IMR-90 (cell line): ENCODE data around the gene HOXB2. TPM values are rescaled to one million over a fixed set of nuclear protein-coding genes. Genes with fewer than 3 reads are reported as not detected.

Experiments used
- ATAC-seq: fragments of 200-7000 bp; cut with Tn5 transposase; 2 replicates; pipeline ENCODE4 v1.9.1; 2020; ENCODE audit warnings: low read depth, mild to moderate bottlenecking, moderate library complexity
- BruUV-seq: library from RNA; stranded (reverse); fragments of 400-500 nt; replicated peaks from 2 replicates; lab custom pipeline; 2021; lab: Mats Ljungman, UMichigan
- CTCF ChIA-PET: fragments of 300-600 bp; formaldehyde crosslinking; extraction: SDS; loops from one replicate; lab custom pipeline; 2021; ENCODE audit warnings: antibody characterized with exemption; lab: Yijun Ruan, JAX
- POLR2A ChIA-PET: fragments of 300-600 bp; sonication (Branson Sonifier 250); formaldehyde crosslinking; loops from one replicate; lab custom pipeline; 2022; ENCODE audit warnings: antibody characterized with exemption; ENCODE audit not compliant: unreplicated experiment; lab: Charles Lee
- DNase-seq: peaks from one replicate; pipeline ENCODE4 v3.0.0; 2013
- H2AFZ ChIP-seq: replicated peaks from 2 replicates; pipeline ENCODE3; 2013; ENCODE audit warnings: low read length, mild to moderate bottlenecking; ENCODE audit not compliant: poor library complexity
- H2AK5ac ChIP-seq: 2 replicates; pipeline ENCODE4 v1.6.1; 2013; ENCODE audit warnings: low read depth, low read length, inconsistent platforms
- H2AK9ac ChIP-seq: replicated peaks from 2 replicates; pipeline ENCODE3; 2013; ENCODE audit warnings: mild to moderate bottlenecking, low read depth, low read length, moderate library complexity; ENCODE audit not compliant: poor library complexity
- H2BK120ac ChIP-seq: 2 replicates; pipeline ENCODE4 v1.6.1; 2013; ENCODE audit warnings: low read depth, low read length, inconsistent platforms
- H2BK15ac ChIP-seq: 3 replicates; pipeline ENCODE4 v1.6.1; 2013; ENCODE audit warnings: low read depth, low read length, inconsistent platforms
- H2BK20ac ChIP-seq: 2 replicates; pipeline ENCODE4 v1.6.1; 2013; ENCODE audit warnings: low read depth, mild to moderate bottlenecking, inconsistent platforms, low read length, moderate library complexity
- H2BK5ac ChIP-seq: 2 replicates; pipeline ENCODE4 v1.6.1; 2013; ENCODE audit warnings: mild to moderate bottlenecking, low read depth, low read length, inconsistent platforms; ENCODE audit not compliant: poor library complexity, severe bottlenecking
- H3K14ac ChIP-seq: replicated peaks from 2 replicates; pipeline ENCODE4 v1.6.1; 2013; ENCODE audit warnings: low read depth, low read length, inconsistent platforms
- H3K18ac ChIP-seq: 2 replicates; pipeline ENCODE4 v1.6.1; 2013; ENCODE audit warnings: low read depth, low read length, control low read depth
- H3K23ac ChIP-seq: 2 replicates; pipeline ENCODE4 v1.6.1; 2013; ENCODE audit warnings: low read depth, low read length, inconsistent platforms
- H3K27ac ChIP-seq: 2 replicates; pipeline ENCODE4 v1.5.1; 2013; ENCODE audit warnings: mild to moderate bottlenecking, control low read depth, low read length; ENCODE audit not compliant: insufficient read depth
- H3K27me3 ChIP-seq: 2 replicates; pipeline ENCODE4 v1.6.1; 2013; ENCODE audit warnings: low read length; ENCODE audit not compliant: control insufficient read depth, insufficient read depth
- H3K36me3 ChIP-seq: 2 replicates; pipeline ENCODE4 v1.6.1; 2013; ENCODE audit warnings: low read length, mixed read lengths; ENCODE audit not compliant: control insufficient read depth, insufficient read depth
- H3K4ac ChIP-seq: 2 replicates; pipeline ENCODE4 v1.6.1; 2013; ENCODE audit warnings: low read depth, low read length, inconsistent platforms
- H3K4me1 ChIP-seq: 2 replicates; pipeline ENCODE4 v1.6.1; 2013; ENCODE audit warnings: low read length, mixed read lengths; ENCODE audit not compliant: control insufficient read depth, insufficient read depth
- H3K4me2 ChIP-seq: 2 replicates; pipeline ENCODE4 v1.6.1; 2013; ENCODE audit warnings: low read depth, mild to moderate bottlenecking, control low read depth, low read length, moderate library complexity
- H3K4me3 ChIP-seq: 2 replicates; pipeline ENCODE4 v1.5.1; 2013; ENCODE audit warnings: low read depth, mild to moderate bottlenecking, control low read depth, low read length, moderate library complexity; ENCODE audit not compliant: insufficient read depth
- H3K56ac ChIP-seq: 2 replicates; pipeline ENCODE4 v1.6.1; 2013; ENCODE audit warnings: low read length, inconsistent platforms; ENCODE audit not compliant: insufficient read depth; ENCODE audit errors: extremely low read depth
- H3K79me1 ChIP-seq, 2 experiments: 2 replicates each; pipeline ENCODE4 v1.6.1; 2013; ENCODE audit warnings: low read length in 2 of 2, inconsistent platforms in 1 of 2, low read depth in 1 of 2
- H3K9ac ChIP-seq: 2 replicates; pipeline ENCODE4 v1.6.1; 2013; ENCODE audit warnings: low read depth, low read length, control low read depth
- H3K9me1 ChIP-seq: 2 replicates; pipeline ENCODE4 v1.6.1; 2013; ENCODE audit warnings: low read length, inconsistent platforms; ENCODE audit not compliant: insufficient read depth
- H3K9me3 ChIP-seq: 2 replicates; pipeline ENCODE4 v1.6.1; 2013; ENCODE audit warnings: low read length; ENCODE audit not compliant: control insufficient read depth, insufficient read depth
- H4K20me1 ChIP-seq: 2 replicates; pipeline ENCODE4 v1.6.1; 2013; ENCODE audit warnings: low read length, inconsistent platforms; ENCODE audit not compliant: insufficient read depth
- H4K5ac ChIP-seq: 2 replicates; pipeline ENCODE4 v1.6.1; 2013; ENCODE audit warnings: mild to moderate bottlenecking, low read depth, low read length, control low read depth
- H4K8ac ChIP-seq, 2 experiments: 2 replicates each; pipeline ENCODE4 v1.6.1; 2013; ENCODE audit warnings: low read depth in 2 of 2, low read length in 2 of 2, control low read depth in 1 of 2, inconsistent platforms in 1 of 2
- H4K91ac ChIP-seq: 2 replicates; pipeline ENCODE4 v1.6.1; 2013; ENCODE audit warnings: low read depth, low read length, inconsistent platforms; ENCODE audit not compliant: insufficient read depth
- BHLHE40 ChIP-seq: fragments of 150-350 bp; IDR thresholded peaks from 2 replicates; pipeline ENCODE4 v1.6.1; 2016; ENCODE audit warnings: mild to moderate bottlenecking, low read depth, low read length
- CEBPB ChIP-seq: IDR thresholded peaks from 2 replicates; pipeline ENCODE4 v1.6.1; 2012; ENCODE audit warnings: low read depth, low read length, improper control_type of control experiment
- CTCF ChIP-seq: conservative IDR thresholded peaks from 2 replicates; pipeline ENCODE4 v1.5.1; 2012; ENCODE audit warnings: mild to moderate bottlenecking, low read depth, low read length, improper control_type of control experiment
- MXI1 ChIP-seq: IDR thresholded peaks from 2 replicates; pipeline ENCODE4 v1.6.1; 2012; ENCODE audit warnings: low read depth, mild to moderate bottlenecking, low read length, moderate library complexity, borderline replicate concordance
- NFE2L2 ChIP-seq: fragments of 150-350 bp; IDR thresholded peaks from 2 replicates; pipeline ENCODE4 v1.6.1; 2016; ENCODE audit warnings: low read depth, mild to moderate bottlenecking, low read length
- POLR2A ChIP-seq: IDR thresholded peaks from 2 replicates; pipeline ENCODE4 v1.6.1; 2012; ENCODE audit warnings: mild to moderate bottlenecking, low read depth, low read length
- USF2 ChIP-seq: fragments of 150-350 bp; IDR thresholded peaks from 2 replicates; pipeline ENCODE4 v1.6.1; 2017; ENCODE audit warnings: mild to moderate bottlenecking, antibody characterized with exemption, low read length, low read depth
- WGBS, 2 experiments: methylation state at CpG; one replicate each; pipeline versions ENCODE4 v1.1.5 to v1.1.7; 2013; ENCODE audit warnings: missing lambda C conversion rate in 2 of 2; ENCODE audit not compliant: insufficient read length in 1 of 2; ENCODE audit errors: extremely low coverage in 2 of 2; 5-methylcytosine and 5-hydroxymethylcytosine counted together
- dilution Hi-C: fragments of 300-500 bp; cut with HindIII; formaldehyde crosslinking; loops from one replicate; pipeline ENCODE4 v1.14.3; 2018; ENCODE audit warnings: low sequenced_read_pairs; ENCODE audit not compliant: unreplicated experiment
- in situ Hi-C: fragments of 300-500 bp; cut with MboI; formaldehyde crosslinking; loops from 3 replicates; pipeline ENCODE4 v1.14.3; 2019; ENCODE audit warnings: low sequenced_read_pairs, inconsistent platforms, mixed read lengths
- intact Hi-C: fragments of 100-400 bp; cut with micrococcal nuclease; formaldehyde crosslinking; loops from 2 replicates; pipeline ENCODE4 v1.10.0; 2022
- polyA plus RNA-seq, 3 experiments: library from polyadenylated mRNA; depleted of rRNA; stranded (reverse); fragments of >200 nt; gene quantifications; 2 replicates each; pipeline ENCODE4 v1.2.3, GENCODE V29; 2012; ENCODE audit warnings: low replicate concordance in 1 of 3
- total RNA-seq: library from RNA; depleted of rRNA; stranded (reverse); fragments of >200 nt; gene quantifications from 2 replicates; pipeline ENCODE4 v1.2.3, GENCODE V29; 2012
- TF ChIP-seq, protein P1 (sequence below): fragments of 150-350 bp; IDR thresholded peaks from 2 replicates; pipeline ENCODE4 v1.6.1; 2016; ENCODE audit warnings: low read depth, mild to moderate bottlenecking, low read length, moderate library complexity, borderline replicate concordance

HOXB2 gene
- total and polyA plus RNA-seq, 2 of the 4 experiments (the other 2 are of a cell fraction) = 2.7 to 29.9 TPM

DNA sequence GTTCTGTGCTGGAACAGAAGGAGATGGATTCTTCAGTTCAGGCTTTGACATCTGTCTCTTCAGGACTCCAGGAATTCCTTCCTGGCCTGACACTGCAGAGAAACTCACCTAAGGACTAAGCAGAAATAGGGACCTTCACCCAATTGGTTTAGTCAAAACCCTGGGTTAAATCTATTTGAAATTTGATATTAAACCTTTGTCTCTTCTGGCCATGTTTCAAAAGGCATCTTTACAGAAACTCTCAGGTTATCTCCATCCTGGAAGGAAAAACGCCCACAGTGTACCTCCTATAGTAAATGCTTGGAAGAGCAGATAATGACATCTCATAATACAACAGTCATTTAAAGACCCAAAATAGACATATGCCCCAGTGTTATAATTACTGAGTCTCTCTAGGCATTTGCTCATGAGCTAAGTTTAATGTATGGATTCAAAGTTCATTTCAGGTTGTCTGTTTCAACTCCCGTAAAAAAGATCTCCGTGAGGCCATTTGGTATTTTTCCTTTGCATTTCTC is 38.9 kb upstream of the HOXB2 start (continued):
- TF ChIP-seq, protein P1, sequence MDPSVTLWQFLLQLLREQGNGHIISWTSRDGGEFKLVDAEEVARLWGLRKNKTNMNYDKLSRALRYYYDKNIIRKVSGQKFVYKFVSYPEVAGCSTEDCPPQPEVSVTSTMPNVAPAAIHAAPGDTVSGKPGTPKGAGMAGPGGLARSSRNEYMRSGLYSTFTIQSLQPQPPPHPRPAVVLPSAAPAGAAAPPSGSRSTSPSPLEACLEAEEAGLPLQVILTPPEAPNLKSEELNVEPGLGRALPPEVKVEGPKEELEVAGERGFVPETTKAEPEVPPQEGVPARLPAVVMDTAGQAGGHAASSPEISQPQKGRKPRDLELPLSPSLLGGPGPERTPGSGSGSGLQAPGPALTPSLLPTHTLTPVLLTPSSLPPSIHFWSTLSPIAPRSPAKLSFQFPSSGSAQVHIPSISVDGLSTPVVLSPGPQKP = no peak
- no peak for TF ChIP-seq NFE2L2

- Histone ChIP-seq H3K23ac (peak overlapping the region; percentile 97), H3K36me3 (peaks cover 14% of the 10 kb centered on the region; the same call in 1 of the 2 replicates), H4K91ac (peak overlapping the region; percentile 96), H4K20me1 (no peaks in the 10 kb centered on the region; the same call in 1 of the 2 replicates), H3K27me3 (no peaks in the 10 kb centered on the region), H2BK120ac (peak overlapping the region; percentile 93), H3K9me1 (no peaks in the 10 kb centered on the region; the same call in 1 of the 2 replicates), H3K14ac (peak overlapping the region; percentile 92), H3K9me3 (no peaks in the 10 kb centered on the region), H2BK5ac (peak overlapping the region; percentile 99), H3K4me2 (peak overlapping the region; percentile 98), H4K8ac (peak overlapping the region; percentile 82 to 89), H4K5ac (peak overlapping the region; percentile 76), H3K4me3 (peak overlapping the region; percentile 92), H3K4me1 (peaks cover 10% of the 10 kb centered on the region), H3K79me1 (no peaks in the 10 kb centered on the region), H2AFZ (no peak overlapping the region), H3K9ac (peak overlapping the region; percentile 100), H2AK5ac (peak overlapping the region; percentile 87), H3K56ac (peak overlapping the region; percentile 82), H2BK15ac (peak overlapping the region; percentile 75; the same call in 2 of the 3 replicates), H2AK9ac (peak overlapping the region; percentile 91), H3K27ac (peak overlapping the region; percentile 100), H3K4ac (peak overlapping the region; percentile 99), H3K18ac (peak overlapping the region; percentile 78), H2BK20ac (peak overlapping the region; percentile 72)
- dilution Hi-C loops (no loop called here), in situ Hi-C loops (no loop called here), intact Hi-C loops (no loop called here)
- CTCF ChIA-PET = interaction anchor here (1.7 to 1.9 kb wide), 2 partner anchors 11 to 90 kb away, joined by 4 to 5 read pairs; partner anchors contain the start of gene HOXB5
- no peak for ATAC-seq
- no peak for TF ChIP-seq CEBPB
- no peak for TF ChIP-seq CTCF
- TF ChIP-seq MXI1 = peak; percentile 29; the same call in 1 of the 2 replicates
- TF ChIP-seq POLR2A = no peak
- no peak for TF ChIP-seq USF2
- no peak for TF ChIP-seq BHLHE40
- TF ChIP-seq, protein P1 = no peak
- DNase-seq = no peak
- BruUV-seq = no TSS peak
- POLR2A ChIA-PET = interaction anchor here (0.5 to 1.5 kb wide), 7 partner anchors 9 to 474 kb away, joined by 3 to 6 read pairs (median 3); no protein-coding TSS in a partner anchor
- no CpG with 5 or more reads among the region's 7 CpGs for WGBS, 2 experiments
These were observed 37.8 kb upstream of the HOXB2 start for GRCh38 chr17:48582750-48583069.
